ENCODE results near the gene RGS7. TPM values are rescaled to one million over a fixed set of nuclear protein-coding genes. Genes with fewer than 3 reads are reported as not detected.
"Not testable (repeated sequence)": the region's sequence is repeated elsewhere in the genome, so short reads cannot be mapped to it uniquely, and the experiment has no call there.

Gene RGS7
- total RNA-seq, 4 donors from 2014 or later = 0.47 TPM; not detected in 3

DNA sequence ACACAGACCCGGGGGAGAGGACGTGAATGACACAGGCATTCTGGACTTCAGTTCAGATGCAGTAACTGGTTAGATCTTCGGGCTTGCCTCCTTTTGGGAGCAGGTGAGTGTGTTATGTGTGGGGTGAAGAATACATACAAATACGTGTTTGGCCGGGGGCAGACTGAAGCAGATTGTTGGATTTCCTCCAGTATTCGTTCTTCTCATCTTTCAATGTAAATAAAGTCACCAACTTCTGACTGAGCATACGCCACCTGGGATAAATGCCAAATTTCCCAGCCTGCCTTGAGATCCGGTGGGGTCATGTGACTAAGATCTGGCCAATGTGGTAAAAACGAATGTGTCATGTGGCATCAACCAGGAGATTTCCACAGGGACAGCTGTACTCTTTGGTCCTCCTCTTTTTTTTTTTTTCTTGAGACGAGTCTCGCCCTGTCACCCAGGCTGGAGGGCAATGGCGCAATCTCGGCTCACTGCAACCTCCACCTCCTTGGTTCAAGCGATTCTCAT, 189.8 kb downstream of the RGS7 start:
- ATAC-seq (ENCODE audit: low FRiP score) = no peak
- TF ChIP-seq, protein P1, sequence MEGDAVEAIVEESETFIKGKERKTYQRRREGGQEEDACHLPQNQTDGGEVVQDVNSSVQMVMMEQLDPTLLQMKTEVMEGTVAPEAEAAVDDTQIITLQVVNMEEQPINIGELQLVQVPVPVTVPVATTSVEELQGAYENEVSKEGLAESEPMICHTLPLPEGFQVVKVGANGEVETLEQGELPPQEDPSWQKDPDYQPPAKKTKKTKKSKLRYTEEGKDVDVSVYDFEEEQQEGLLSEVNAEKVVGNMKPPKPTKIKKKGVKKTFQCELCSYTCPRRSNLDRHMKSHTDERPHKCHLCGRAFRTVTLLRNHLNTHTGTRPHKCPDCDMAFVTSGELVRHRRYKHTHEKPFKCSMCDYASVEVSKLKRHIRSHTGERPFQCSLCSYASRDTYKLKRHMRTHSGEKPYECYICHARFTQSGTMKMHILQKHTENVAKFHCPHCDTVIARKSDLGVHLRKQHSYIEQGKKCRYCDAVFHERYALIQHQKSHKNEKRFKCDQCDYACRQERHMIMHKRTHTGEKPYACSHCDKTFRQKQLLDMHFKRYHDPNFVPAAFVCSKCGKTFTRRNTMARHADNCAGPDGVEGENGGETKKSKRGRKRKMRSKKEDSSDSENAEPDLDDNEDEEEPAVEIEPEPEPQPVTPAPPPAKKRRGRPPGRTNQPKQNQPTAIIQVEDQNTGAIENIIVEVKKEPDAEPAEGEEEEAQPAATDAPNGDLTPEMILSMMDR (IDR thresholded peaks at IDR 0.05) = no peak
- no peak for DNase-seq (ENCODE audit: low spot score)

DNA sequence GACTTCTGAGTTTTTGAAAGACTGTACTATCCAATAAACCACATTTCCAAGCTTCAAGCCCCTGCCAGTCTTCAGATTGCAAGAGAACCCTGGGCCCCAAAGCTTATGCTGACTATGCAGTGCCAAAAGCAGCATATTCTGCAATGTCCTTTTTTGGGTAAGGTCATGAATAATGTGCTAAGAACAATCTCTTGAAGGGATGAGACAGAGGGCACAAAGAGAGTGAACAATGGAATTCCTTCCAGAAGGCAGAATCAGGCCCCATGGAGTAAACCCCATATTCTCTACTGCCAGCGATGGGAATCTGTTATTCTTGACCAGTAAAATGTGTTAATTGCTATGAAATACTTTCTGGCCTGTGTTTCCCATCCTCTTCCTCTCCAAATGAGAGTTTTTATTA, 190.4 kb downstream of the RGS7 start:
- DNase-seq (ENCODE audit: low spot score) = no peak
- TF ChIP-seq, protein P1 (IDR thresholded peaks at IDR 0.05) = no peak
- ATAC-seq (ENCODE audit: low FRiP score) = no peak

DNA sequence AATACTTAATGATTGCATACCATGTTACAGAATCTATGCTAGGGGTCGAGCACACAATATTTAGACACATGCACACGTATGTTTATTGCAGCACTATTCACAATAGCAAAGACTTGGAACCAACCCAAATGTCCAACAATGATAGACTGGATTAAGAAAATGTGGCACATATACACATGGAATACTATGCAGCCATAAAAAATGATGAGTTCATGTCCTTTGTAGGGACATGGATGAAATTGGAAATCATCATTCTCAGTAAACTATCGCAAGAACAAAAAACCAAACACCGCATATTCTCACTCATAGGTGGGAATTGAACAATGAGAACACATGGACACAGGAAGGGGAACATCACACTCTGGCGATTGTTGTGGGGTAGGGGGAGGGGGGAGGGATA, 191.7 kb downstream of the RGS7 start:
- not testable (repeated sequence) for ATAC-seq (ENCODE audit: low FRiP score); DNase-seq (ENCODE audit: low spot score)

DNA sequence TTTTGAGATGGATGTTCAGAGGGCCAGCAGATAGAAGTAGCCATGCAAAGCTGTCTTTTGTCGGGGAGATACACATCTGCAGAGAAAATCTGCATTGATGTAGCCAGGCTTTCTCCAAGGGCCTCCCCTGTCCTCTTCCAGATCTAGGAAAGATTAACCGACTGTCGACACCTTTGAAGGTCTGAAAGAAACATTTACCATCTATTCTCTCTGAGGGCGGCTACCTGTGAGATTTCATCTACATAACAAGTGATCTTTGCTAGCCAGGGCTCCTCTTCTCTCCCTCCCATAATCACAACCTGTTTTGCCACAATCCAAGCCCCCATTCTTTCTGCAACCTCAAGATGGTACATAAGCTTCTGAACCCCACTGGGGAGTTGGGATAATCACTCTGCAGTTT, 193.6 kb downstream of the RGS7 start:
- DNase-seq (ENCODE audit: low spot score) = no peak
- TF ChIP-seq, protein P1 (IDR thresholded peaks at IDR 0.05) = no peak
- ATAC-seq (ENCODE audit: low FRiP score) = no peak

DNA sequence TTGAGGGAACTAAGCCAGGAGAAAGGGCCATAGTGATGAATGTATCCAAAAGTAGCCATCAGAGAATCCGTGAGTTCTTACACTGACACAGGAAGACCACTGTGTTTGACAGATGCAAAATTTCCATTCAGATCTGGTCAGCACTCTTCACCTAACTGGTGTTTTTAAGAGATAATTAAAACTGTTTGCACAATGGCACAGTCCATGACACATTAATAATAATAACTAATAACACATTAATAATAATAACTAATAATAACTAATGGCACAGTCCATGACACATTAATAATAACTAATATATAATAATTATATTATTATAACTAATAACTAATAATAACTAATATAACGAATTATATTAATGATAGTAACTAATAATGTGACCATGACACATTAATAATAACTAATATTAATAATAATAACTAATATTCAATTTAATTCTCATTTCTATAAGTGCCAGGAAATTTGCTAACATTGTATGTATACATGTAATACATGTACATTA, 195.8 kb downstream of the RGS7 start:
- TF ChIP-seq, protein P1 (IDR thresholded peaks at IDR 0.05) = no peak
- ATAC-seq (ENCODE audit: low FRiP score) (no peak), DNase-seq (ENCODE audit: low spot score) (no peak)

DNA sequence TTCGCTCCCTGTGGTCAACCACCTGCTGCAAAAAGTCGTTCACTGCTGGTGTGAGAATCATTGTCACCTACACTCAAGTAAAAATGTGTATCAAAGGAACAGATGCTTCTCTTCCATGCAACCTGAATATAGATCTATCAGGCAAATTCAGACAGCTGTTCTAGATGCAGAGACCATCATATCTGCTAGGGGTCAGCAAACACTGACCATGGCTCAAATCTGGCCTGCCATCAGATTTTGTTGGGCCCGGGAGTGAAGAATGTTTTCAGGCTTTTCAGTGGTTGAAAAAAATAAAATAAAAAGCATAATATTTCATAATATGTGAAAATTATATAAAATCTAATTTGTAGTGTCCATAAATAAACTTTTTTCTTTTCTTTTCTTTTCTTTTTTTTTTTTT, 199.6 kb downstream of the RGS7 start:
- TF ChIP-seq, protein P1 (IDR thresholded peaks at IDR 0.05) = no peak
- no peak for DNase-seq (ENCODE audit: low spot score)
- no peak for ATAC-seq (ENCODE audit: low FRiP score)

DNA sequence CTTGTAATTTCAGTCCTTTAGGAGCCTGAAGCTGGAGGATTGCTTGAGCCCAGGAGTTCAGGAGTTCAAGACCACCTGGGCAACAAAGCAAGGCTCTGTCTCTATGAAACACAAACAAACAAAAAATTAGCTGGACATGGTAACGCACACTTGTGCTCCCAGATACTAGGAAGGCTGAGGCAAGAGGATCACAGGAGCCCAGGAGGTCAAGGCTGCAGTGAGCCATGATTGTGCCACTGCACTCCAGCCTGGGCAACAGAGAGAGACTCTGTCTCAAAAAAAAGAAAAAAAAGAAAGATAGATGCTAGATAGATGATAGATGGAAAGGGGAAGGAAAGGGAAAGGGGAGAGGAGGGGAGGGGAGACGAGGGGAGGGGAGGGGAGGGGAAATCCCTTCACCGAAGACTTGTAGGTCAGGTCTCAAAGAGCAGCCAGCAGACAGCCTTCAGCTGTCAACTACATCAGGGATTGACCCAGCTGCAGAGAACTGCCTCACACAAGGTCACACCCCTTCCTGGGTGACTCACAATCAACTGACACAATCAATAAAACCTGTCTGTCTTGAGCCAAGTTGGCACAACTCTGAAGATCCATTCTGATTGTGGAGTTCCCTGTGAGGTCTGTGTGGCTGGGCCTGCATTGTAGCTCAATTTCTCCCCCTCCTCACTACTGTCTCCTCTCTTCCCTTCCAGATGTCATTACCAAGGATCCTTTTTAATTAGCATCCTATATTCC, 200.6 kb downstream of the RGS7 start:
- DNase-seq (ENCODE audit: low spot score) (no peak), ATAC-seq (ENCODE audit: low FRiP score) (no peak)
- TF ChIP-seq, protein P1 (IDR thresholded peaks at IDR 0.05) = no peak
